IPS-18c (cell line): ENCODE data around the gene COPS2.
"Not testable (repeated sequence)": the region's sequence is repeated elsewhere in the genome, so short reads cannot be mapped to it uniquely, and the experiment has no call there.

Experiments used
- H3K4me3 ChIP-seq: 2 replicates; pipeline ENCODE4 v1.7.0; 2013; ENCODE audit warnings: low read depth, mild to moderate bottlenecking, low read length, moderate library complexity; ENCODE audit not compliant: insufficient read depth
- H3K9me3 ChIP-seq: one replicate; pipeline ENCODE4 v1.6.1; 2013; ENCODE audit warnings: mild to moderate bottlenecking, low read length, moderate library complexity; ENCODE audit not compliant: control insufficient read depth, insufficient read depth

COPS2 gene

GRCh38 chr15:49083401-49084284, 71.8 kb downstream of the COPS2 start:
- Histone ChIP-seq H3K4me3 (no peak overlapping the region), H3K9me3 (no peaks in the 10 kb centered on the region)

- no peaks in the 10 kb centered on the region for H3K9me3 ChIP-seq
- H3K4me3 ChIP-seq = no peak overlapping the region
These were observed 72.4 kb downstream of the COPS2 start for GRCh38 chr15:49082960-49083359.

- Histone ChIP-seq H3K4me3 (no peak overlapping the region), H3K9me3 (no peaks in the 10 kb centered on the region)
These were observed 75.9 kb downstream of the COPS2 start for GRCh38 chr15:49079340-49080039.

- Histone ChIP-seq H3K4me3 (no peak overlapping the region), H3K9me3 (no peaks in the 10 kb centered on the region)
These were observed 79.5 kb downstream of the COPS2 start for GRCh38 chr15:49075881-49076280.

GRCh38 chr15:49074589-49075287, 80.7 kb downstream of the COPS2 start:
- H3K4me3 ChIP-seq = not testable (repeated sequence)

More at GRCh38 chr15:49074589-49075287, 80.7 kb downstream of the COPS2 start:
- H3K9me3 ChIP-seq = not testable (repeated sequence)
